Stimulated activated CD4-positive, alpha-beta T cell treated with anti-CD3 and anti-CD28 coated beads, Interleukin-1b, Interleukin-23, amount 100 ng/mL, for 24 hours (primary cell): ENCODE data around the gene TGFBR1.
A peak's percentile ranks its signal among the peaks of the same experiment; 100 is the strongest.

ENCODE experiments used
- DNase-seq, 4 experiments: peaks; one replicate each; pipeline ENCODE4 v3.0.0-alpha.2; 2020; ENCODE audit warnings: low read depth in 4 of 4, low spot score in 1 of 4

TGFBR1 gene

GRCh38 chr9:99130069-99130468 lies 25.2 kb downstream of the TGFBR1 start:
- DNase-seq, result no peak

- DNase-seq, result no peak
Observed at GRCh38 chr9:99133145-99133544, 28.2 kb downstream of the TGFBR1 start.

DNA sequence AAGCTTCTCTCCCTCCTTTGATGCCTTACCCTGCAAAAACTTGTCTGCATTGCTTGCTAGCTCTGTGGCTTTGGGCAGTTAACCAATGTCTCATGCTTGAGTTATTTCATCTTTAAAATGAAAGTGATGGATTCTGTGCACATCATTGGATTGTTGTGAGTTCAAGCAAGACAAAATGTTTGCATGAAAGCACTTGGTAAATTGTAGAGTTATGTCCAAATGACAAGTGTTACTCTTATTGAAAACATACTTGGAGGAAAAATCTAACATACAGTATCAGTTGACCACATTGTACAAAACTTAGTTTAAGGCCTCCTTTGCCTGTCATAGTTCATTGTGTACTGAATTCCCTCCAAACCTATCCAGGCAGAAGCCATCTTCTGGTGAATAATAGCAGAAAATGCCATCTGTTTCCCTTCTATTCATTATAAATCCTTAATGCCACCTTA lies 30.0 kb downstream of the TGFBR1 start:
- no peak for DNase-seq

- DNase-seq, result no peak
Observed at GRCh38 chr9:99135456-99135855, 30.5 kb downstream of the TGFBR1 start.

DNA sequence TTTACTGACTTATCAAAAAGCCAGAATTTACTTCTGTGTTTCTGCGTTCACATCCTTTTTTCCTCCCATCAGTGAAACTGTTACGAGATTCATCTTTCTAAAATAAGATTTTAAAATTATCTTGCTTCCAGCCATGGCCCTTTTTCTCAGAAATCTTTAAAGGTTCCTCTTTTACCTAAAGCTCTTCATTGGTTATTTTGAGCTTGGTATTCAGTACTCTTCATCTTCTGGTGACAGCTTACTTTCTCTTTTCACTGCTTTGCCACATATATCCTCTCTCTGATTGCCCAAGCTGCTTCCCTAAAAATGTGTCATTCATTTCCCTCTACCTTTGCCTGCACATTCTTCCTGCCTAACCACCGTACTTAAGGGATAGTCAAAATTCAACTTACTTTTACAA lies 32.3 kb downstream of the TGFBR1 start:
- DNase-seq, result no peak

GRCh38 chr9:99137891-99138290 lies 33.0 kb downstream of the TGFBR1 start:
- no peak for DNase-seq

- no peak for DNase-seq
Observed at GRCh38 chr9:99138424-99139284, 33.7 kb downstream of the TGFBR1 start.

DNA sequence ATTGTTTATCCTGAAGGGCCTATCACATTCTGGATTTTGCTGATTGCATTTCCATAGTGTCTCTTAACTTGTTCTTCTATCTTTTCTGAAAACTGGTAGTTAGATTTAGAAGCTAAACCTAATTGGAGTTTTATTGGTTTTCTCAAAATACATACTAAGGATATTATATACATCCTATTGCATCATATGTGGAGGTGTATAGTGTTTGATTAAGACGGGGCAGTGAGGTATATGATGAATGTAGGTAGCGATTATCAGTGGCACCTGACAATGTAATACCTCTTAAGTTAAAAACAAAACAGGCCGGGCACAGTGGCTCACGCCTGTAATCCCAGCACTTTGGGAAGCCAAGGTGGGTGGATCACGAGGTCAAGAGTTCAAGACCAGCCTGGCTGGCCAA lies 35.0 kb downstream of the TGFBR1 start:
- no peak for DNase-seq

DNA sequence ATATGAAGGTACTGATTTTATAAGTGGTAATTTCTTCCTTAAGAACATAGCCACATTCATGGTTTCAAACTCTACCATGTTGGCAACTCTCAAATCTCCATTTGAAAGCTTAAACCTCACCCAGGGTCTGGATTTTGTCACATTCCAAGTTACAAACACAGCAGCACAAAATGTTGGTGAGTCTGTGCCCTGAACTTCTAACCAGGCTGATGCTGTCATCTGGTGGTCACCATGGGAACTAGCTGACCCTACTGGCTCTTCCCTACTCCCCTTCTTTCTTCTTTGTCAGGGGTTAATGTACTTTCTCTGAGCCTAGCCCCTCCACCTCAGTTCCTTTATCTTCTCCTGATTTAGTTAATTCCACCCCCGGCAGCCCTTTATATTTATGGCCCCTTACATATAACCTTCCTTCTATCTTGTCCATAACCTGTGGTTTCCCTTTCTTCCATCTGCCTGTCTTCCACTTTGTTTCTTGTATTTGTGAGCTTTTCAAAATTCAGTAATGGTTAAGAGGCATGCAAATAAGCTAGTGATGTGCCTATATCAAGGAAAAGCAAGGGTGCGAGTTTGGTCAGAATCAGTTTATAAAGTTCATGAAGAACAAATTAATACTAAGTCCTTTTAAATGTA lies 35.9 kb downstream of the TGFBR1 start:
- peak in 2 of 4 experiments; percentile 7 to 15 for DNase-seq

- DNase-seq, result no peak
Observed at GRCh38 chr9:99141849-99142248, 36.9 kb downstream of the TGFBR1 start.

DNA sequence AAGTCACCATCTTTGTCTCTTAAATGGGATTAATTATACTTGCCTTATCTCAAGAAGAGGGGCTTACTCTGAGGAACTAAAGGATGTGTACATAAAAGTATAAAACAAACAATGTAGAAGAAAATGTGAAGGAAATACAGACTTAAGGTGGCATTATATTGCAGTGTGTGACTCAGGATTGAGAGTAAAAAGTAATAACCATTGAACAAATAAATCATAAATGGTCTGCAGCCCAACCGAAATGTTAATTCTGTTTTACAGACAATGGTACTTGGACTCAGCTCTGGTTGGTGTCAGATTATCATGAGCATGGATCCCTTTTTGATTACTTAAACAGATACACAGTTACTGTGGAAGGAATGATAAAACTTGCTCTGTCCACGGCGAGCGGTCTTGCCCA lies 37.4 kb downstream of the TGFBR1 start:
- no peak for DNase-seq

DNA sequence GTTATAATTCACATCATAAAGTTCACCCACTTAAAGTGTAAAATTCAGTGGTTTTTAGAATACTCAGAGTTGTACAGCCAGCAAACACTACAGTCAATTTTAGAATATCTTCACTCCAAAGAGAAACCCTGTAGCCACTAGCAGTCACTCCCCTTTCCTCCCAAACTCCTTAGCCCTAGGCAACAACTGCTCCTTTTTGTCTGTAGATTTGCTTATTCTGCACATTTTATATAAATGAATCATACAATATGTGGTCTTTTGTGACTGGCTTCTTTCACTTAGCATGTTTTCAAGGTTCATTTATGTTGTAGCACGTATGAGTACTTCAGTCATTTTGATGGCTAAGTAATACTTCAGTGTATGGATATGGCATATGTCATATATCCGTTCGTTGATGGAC lies 38.7 kb downstream of the TGFBR1 start:
- no peak for DNase-seq

DNA sequence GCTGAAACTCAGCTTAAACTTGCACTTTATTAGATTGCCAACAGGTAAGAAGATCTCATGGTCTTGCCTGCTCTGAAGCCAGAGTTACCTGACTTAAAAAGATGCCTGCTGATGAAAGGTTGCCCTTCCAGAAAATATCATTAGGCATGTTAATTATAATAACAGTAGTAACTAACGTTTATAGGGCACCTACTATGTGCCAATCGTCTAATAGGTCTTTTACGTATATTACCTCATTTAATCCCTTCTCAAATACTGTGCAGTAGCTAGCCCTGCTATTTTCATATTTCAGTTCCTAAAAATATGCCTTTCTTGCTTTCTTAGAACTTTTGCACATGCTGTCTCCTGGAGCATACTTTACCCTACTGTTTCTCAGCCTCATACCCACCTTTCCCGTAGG lies 40.1 kb downstream of the TGFBR1 start:
- no peak for DNase-seq

DNA sequence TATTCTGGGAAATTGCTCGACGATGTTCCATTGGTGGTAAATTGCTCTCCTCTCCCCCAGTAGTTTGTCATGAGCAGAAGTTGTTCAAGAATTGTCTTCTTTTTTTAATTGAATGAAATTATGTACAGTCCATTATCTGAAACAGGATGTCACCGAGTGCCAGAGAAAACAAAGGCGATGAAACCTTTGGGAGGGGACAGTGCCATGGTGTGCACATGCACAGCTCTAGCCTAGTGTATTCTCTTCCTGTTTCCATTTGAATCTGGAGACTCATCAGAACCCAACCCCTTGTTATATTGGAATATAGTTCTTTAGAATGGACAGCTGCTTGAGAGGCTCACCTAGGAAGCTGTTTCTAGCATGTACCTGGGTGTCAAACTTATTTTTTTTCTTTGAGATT lies 41.7 kb downstream of the TGFBR1 start:
- no peak for DNase-seq

GRCh38 chr9:99147177-99147576 lies 42.3 kb downstream of the TGFBR1 start:
- DNase-seq, result no peak

GRCh38 chr9:99150451-99151171 lies 45.7 kb downstream of the TGFBR1 start:
- no peak for DNase-seq

DNA sequence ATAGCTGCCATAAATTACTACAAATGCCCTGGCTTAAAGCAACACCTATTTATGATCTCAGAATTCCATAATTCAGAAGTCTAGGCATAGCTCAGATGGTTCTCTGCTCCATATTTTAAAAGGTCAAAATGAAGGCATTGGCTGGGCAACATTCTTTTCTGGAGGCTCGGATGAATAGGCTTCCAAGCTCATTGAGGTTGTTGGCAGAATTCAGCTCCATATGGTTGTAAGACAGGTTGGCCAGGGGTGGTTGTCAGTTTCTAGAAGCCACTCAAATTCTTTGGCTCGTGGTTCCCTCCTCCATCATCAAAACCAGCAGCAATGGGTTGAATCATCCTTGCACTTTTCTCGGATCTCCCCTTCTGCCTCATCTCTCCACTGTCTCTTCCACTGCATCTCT lies 49.4 kb downstream of the TGFBR1 start:
- DNase-seq, result no peak

GRCh38 chr9:99155736-99156135 lies 50.8 kb downstream of the TGFBR1 start:
- DNase-seq, result no peak

GRCh38 chr9:99158629-99159028 lies 53.7 kb downstream of the TGFBR1 start:
- no peak for DNase-seq

- no peak for DNase-seq
Observed at GRCh38 chr9:99160173-99160572, 55.3 kb downstream of the TGFBR1 start.

- DNase-seq, result no peak
Observed at GRCh38 chr9:99162759-99163364, 57.9 kb downstream of the TGFBR1 start.

- DNase-seq, result no peak
Observed at GRCh38 chr9:99166149-99166548, 61.2 kb downstream of the TGFBR1 start.
